DOHH2 (cell line): ENCODE data around the gene GPR149.

Source experiments
- H3F3A ChIP-seq: fragments of 200-600 bp; sonication (generic), shearing (Covaris generic); 2 replicates; pipeline ENCODE4 v1.6.0; 2016; ENCODE audit warnings: antibody characterized with exemption, mild to moderate bottlenecking; ENCODE audit not compliant: control insufficient read depth, insufficient read depth
- H3K27ac ChIP-seq: fragments of 200-600 bp; sonication (generic); 2 replicates; pipeline ENCODE4 v1.5.1; 2014; ENCODE audit warnings: low read depth, mild to moderate bottlenecking, low read length, moderate library complexity
- H3K27me3 ChIP-seq: fragments of 200-600 bp; sonication (generic); 2 replicates; pipeline ENCODE4 v1.6.1; 2014; ENCODE audit warnings: mild to moderate bottlenecking, low read length, mixed read lengths; ENCODE audit not compliant: control insufficient read depth
- H3K36me3 ChIP-seq: fragments of 200-600 bp; sonication (generic); 2 replicates; pipeline ENCODE4 v1.6.1; 2014; ENCODE audit warnings: mild to moderate bottlenecking, low read length, moderate library complexity, mixed read lengths; ENCODE audit not compliant: control insufficient read depth
- H3K4me1 ChIP-seq: fragments of 200-600 bp; sonication (generic); 2 replicates; pipeline ENCODE4 v1.6.1; 2014; ENCODE audit warnings: mild to moderate bottlenecking, low read length, mixed read lengths; ENCODE audit not compliant: control insufficient read depth
- H3K4me2 ChIP-seq: fragments of 200-600 bp; sonication (generic); 2 replicates; pipeline ENCODE4 v1.6.0; 2014; ENCODE audit warnings: mild to moderate bottlenecking, low read length, moderate library complexity
- H3K4me3 ChIP-seq: fragments of 200-600 bp; sonication (generic); 2 replicates; pipeline ENCODE4 v1.5.1; 2014; ENCODE audit warnings: mild to moderate bottlenecking, low read length, mixed read lengths
- H3K79me2 ChIP-seq: fragments of 200-600 bp; sonication (generic); 2 replicates; pipeline ENCODE4 v1.6.1; 2014; ENCODE audit warnings: mild to moderate bottlenecking, low read length, mixed read lengths; ENCODE audit not compliant: control insufficient read depth
- H3K9me2 ChIP-seq: fragments of 200-600 bp; sonication (generic); replicated peaks from 2 replicates; pipeline ENCODE4 v1.6.1; 2014; ENCODE audit warnings: mild to moderate bottlenecking, low read length, mixed read lengths; ENCODE audit not compliant: control insufficient read depth
- H3K9me3 ChIP-seq: fragments of 200-600 bp; sonication (generic); 2 replicates; pipeline ENCODE4 v1.6.1; 2014; ENCODE audit warnings: antibody characterized with exemption, low read length, mixed read lengths; ENCODE audit not compliant: control insufficient read depth, insufficient read depth
- H4K20me1 ChIP-seq: fragments of 200-600 bp; sonication (generic); 2 replicates; pipeline ENCODE4 v1.6.0; 2014; ENCODE audit warnings: low read depth, mild to moderate bottlenecking, antibody characterized with exemption, low read length, moderate library complexity; ENCODE audit not compliant: control insufficient read depth, insufficient read depth
- EZH2phosphoT487 ChIP-seq: fragments of 200-600 bp; sonication (generic); IDR thresholded peaks from 2 replicates; pipeline ENCODE4 v1.6.1; 2017; ENCODE audit warnings: borderline replicate concordance, mild to moderate bottlenecking, antibody characterized with exemption, low read length, moderate library complexity, mixed read lengths
- TF ChIP-seq, protein P1 (sequence below): fragments of 200-600 bp; sonication (generic); IDR thresholded peaks from one replicate; pipeline ENCODE4 v1.5.1; 2014; ENCODE audit warnings: antibody characterized with exemption, mild to moderate bottlenecking, low read depth, low read length; ENCODE audit not compliant: poor library complexity, severe bottlenecking

Gene GPR149

DNA sequence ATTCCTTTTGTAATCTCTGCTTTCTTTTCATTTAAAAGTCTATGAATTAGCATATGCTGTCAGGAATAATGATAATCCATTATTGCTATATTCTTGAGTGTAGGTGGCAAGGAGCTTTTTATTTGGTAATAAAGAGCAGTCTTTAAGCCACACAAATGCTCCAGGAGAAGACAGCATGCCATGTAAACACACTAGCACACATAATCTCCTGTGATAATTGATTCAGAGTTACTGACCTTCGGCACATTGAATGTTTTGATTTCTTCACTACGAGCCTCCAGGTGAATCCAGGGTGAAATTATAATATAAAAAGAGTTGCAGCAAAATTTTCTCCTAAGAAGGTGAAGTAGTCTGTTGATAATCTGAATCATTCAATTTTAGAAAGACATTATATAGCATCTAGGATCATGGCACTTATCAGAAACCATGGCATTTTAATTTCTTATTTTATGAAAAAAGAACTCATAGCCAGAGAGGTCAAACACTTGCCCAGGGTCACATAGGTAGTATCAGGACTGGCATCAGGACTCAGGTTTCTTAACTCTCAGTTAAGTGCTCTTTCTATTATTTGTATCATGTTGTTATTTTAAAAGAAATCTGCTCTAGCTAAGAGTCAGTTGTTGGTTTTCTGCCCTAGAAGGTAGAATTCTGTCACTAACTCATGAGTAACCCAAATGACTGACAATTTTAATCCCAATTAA is 84.4 kb downstream of the GPR149 start:
- Histone ChIP-seq H3K36me3 (no peaks in the 10 kb centered on the region), H3F3A (no peaks in the 10 kb centered on the region), H3K4me3 (no peak overlapping the region), H4K20me1 (no peaks in the 10 kb centered on the region), H3K9me3 (no peaks in the 10 kb centered on the region), H3K9me2 (no peaks in the 10 kb centered on the region), H3K4me2 (no peak overlapping the region), H3K79me2 (no peaks in the 10 kb centered on the region), H3K27ac (no peak overlapping the region), H3K4me1 (no peaks in the 10 kb centered on the region), H3K27me3 (no peaks in the 10 kb centered on the region)
- no peak for TF ChIP-seq EZH2phosphoT487
- TF ChIP-seq, protein P1, sequence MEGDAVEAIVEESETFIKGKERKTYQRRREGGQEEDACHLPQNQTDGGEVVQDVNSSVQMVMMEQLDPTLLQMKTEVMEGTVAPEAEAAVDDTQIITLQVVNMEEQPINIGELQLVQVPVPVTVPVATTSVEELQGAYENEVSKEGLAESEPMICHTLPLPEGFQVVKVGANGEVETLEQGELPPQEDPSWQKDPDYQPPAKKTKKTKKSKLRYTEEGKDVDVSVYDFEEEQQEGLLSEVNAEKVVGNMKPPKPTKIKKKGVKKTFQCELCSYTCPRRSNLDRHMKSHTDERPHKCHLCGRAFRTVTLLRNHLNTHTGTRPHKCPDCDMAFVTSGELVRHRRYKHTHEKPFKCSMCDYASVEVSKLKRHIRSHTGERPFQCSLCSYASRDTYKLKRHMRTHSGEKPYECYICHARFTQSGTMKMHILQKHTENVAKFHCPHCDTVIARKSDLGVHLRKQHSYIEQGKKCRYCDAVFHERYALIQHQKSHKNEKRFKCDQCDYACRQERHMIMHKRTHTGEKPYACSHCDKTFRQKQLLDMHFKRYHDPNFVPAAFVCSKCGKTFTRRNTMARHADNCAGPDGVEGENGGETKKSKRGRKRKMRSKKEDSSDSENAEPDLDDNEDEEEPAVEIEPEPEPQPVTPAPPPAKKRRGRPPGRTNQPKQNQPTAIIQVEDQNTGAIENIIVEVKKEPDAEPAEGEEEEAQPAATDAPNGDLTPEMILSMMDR: no peak

DNA sequence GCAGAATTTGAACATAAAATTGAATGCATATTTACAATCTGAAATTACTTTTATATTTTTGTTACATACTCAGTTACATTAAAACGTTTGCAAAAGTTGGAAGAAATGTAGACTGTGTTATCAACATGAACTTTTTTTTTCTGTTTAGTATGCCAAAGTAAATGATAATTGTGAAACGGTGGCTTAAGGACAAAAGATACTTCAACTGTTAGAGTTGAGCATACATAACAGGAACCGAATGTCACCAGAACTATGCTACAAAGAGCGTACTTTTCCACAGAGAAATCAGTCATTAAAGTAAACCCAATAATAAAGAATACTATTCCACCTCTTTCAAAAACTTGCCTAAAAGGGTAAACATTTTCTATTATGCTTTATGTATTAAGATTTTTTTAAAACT is 91.4 kb downstream of the GPR149 start:
- no peaks in the 10 kb centered on the region for H4K20me1 ChIP-seq
- no peak overlapping the region for H3K4me2 ChIP-seq
- H3K27ac ChIP-seq: no peak overlapping the region
- TF ChIP-seq EZH2phosphoT487: no peak
- TF ChIP-seq, protein P1: no peak
- no peaks in the 10 kb centered on the region for H3K9me3 ChIP-seq
- no peaks in the 10 kb centered on the region for H3K79me2 ChIP-seq
- no peaks in the 10 kb centered on the region for H3K4me1 ChIP-seq
- no peaks in the 10 kb centered on the region for H3K9me2 ChIP-seq
- H3K27me3 ChIP-seq: peaks cover 21% of the 10 kb centered on the region
- no peak overlapping the region for H3K4me3 ChIP-seq
- no peaks in the 10 kb centered on the region for H3F3A ChIP-seq
- H3K36me3 ChIP-seq: no peaks in the 10 kb centered on the region

DNA sequence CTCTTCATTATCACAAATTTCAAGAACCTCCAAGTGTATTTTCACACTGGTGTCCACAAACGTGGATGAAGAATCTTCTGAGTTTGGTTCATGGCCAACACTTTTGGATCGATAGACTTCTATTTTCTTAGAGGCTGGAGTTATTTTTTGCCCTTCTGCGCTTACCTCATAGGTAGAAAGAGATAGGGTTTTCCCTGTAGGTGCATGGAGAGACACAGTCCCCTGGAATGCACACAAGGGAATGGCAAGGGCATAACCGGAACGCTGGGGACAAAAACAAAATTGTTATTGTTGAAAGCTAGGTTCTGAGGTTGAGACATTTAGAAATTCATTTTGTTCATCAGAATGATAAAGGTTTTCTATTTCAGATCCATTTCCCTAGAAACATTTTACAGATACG is 92.0 kb downstream of the GPR149 start:
- Histone ChIP-seq H3F3A (no peaks in the 10 kb centered on the region), H3K4me3 (no peak overlapping the region), H3K9me2 (no peaks in the 10 kb centered on the region), H3K79me2 (no peaks in the 10 kb centered on the region), H3K4me2 (no peak overlapping the region), H3K27me3 (peaks cover 21% of the 10 kb centered on the region), H4K20me1 (no peaks in the 10 kb centered on the region), H3K4me1 (no peaks in the 10 kb centered on the region), H3K9me3 (no peaks in the 10 kb centered on the region), H3K27ac (no peak overlapping the region), H3K36me3 (no peaks in the 10 kb centered on the region)
- TF ChIP-seq, protein P1: no peak
